ENCODE measurements around the gene OR2V2.
"Not testable (repeated sequence)": the region's sequence is repeated elsewhere in the genome, so short reads cannot be mapped to it uniquely, and the experiment has no call there.

Gene OR2V2, protein sequence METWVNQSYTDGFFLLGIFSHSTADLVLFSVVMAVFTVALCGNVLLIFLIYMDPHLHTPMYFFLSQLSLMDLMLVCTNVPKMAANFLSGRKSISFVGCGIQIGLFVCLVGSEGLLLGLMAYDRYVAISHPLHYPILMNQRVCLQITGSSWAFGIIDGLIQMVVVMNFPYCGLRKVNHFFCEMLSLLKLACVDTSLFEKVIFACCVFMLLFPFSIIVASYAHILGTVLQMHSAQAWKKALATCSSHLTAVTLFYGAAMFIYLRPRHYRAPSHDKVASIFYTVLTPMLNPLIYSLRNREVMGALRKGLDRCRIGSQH

GRCh38 chr5:181146927-181147636, at the start of gene OR2V2:
OR2V2 (plus strand) TSS chr5:181147586; CDS start chr5:181154943, 7,357 bp downstream.
- H3K4me3 Mint-ChIP-seq; H3K36me3 Mint-ChIP-seq (ENCODE audit: low read depth); H3K4me1 Mint-ChIP-seq (ENCODE audit: low read depth); H3K27ac Mint-ChIP-seq; H3K9me3 Mint-ChIP-seq: not testable (repeated sequence)
- peaks cover 16% of the 10 kb centered on the region for H3K27me3 Mint-ChIP-seq (ENCODE audit: low read depth)

DNA sequence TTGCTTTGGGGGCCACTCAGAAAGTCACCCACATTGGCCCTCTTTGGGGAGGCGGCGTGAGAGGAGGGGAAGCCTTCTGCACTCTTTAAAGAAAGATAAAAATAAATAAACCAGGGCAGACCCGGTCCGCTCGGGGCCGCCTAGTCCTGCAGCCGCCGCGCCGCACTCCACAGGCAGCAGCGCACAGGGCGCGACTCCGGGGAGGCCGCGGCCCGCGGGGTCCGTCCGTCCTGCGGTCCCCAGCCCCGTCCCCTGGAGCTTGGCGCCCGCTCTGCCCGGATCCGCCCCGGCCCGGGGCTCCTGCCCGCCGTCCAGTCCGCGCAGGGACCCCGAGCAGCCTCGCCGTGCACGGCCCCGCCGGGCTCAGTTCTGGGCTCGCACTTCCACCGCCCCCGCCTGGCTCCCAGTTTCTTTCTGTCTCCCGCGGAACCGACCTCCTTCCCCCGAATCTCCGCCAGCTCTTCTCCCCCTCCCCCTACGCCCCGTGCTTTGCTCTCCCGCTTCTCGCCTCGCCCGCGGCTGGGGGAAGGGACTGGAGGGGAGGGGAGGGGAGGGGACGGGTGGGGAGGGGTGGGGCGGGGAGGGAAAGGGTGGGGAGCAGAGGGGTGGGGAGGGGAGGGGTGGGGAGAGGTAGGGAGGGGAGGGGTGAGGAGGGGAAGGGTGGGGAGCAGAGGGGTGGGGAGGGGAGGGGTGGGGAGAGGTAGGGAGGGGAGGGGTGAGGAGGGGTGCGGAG, 49.5 kb upstream of the OR2V2 start:
- H3K4me1 Mint-ChIP-seq (ENCODE audit: low read depth); H3K4me3 Mint-ChIP-seq; H3K9me3 Mint-ChIP-seq; H3K27ac Mint-ChIP-seq; H3K36me3 Mint-ChIP-seq (ENCODE audit: low read depth): not testable (repeated sequence)
- peaks cover 18% of the 10 kb centered on the region for H3K27me3 Mint-ChIP-seq (ENCODE audit: low read depth)

DNA sequence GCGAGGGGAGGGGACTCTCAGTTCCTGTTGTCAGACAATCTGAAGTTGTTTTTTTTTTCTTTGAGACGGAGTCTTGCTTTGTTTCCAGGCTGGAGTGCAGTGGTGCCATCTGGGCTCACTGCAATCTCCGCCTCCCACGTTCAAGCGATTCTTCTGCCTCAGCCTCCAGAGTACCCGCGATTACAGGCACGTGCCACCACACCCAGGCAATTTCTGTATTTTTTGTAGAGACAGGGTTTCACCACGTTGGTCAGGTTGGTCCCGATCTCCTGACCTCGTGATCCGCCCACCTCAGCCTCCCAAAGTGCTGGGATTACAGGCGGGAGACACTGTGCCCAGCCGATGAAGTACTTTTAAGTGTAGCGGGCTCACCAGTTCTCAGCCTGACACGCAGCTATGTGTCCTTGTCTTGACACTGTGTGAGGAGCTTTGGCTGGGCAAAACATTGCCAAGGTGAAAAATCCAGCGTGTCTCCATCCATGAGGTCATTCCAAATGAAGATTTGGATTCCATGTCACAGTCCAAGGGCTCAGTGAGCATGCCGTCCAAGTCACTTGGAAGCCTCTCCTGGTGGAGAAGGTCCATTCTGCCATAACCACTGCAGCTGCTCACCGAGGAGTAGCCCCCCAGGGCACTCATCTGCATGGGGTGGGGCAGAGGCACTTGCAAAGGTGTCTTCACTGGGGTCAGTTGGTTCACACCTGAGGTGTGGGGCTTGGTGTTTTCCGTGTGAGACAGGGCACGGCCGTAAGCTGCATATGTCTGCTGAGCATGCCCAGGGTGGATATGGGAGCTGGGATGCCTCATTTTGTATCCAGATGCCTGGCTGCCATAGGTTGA, 48.4 kb upstream of the OR2V2 start:
- Mint-ChIP-seq H3K27ac (peak overlapping the region; percentile 31), H3K27me3 (ENCODE audit: low read depth) (peaks cover 19% of the 10 kb centered on the region), H3K36me3 (ENCODE audit: low read depth) (peaks cover under 1% of the 10 kb centered on the region), H3K4me1 (ENCODE audit: low read depth) (no peaks in the 10 kb centered on the region), H3K9me3 (no peaks in the 10 kb centered on the region), H3K4me3 (no peak overlapping the region)

DNA sequence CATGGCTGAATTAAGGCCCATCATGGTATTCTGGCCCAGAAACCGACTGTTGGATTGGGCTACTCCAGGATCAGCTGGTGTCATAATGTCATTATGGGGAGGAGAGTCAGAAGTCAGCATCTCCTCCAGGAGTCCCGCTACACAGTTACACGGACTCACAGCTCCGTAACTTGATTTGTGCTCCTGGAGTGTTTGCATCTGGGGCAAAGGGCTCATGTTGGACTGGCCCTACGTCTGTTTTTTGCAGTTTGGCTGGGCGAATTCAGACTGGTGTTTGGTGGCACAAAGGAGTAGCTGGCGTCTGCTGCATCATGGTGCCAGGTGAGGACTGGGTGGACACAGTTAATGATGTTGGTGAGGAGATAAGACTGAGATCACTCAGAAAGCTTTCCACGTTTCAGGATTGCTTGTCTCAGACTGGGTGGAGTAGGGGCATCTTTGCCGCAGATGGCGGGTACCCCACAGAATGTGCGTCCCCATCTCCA, 47.7 kb upstream of the OR2V2 start:
- H3K27me3 Mint-ChIP-seq (ENCODE audit: low read depth) = peaks cover 26% of the 10 kb centered on the region
- no peak overlapping the region for H3K4me3 Mint-ChIP-seq
- peak overlapping the region; percentile 57 for H3K27ac Mint-ChIP-seq
- no peaks in the 10 kb centered on the region for H3K9me3 Mint-ChIP-seq
- H3K4me1 Mint-ChIP-seq (ENCODE audit: low read depth) = peaks cover 3% of the 10 kb centered on the region
- H3K36me3 Mint-ChIP-seq (ENCODE audit: low read depth) = peaks cover 3% of the 10 kb centered on the region

DNA sequence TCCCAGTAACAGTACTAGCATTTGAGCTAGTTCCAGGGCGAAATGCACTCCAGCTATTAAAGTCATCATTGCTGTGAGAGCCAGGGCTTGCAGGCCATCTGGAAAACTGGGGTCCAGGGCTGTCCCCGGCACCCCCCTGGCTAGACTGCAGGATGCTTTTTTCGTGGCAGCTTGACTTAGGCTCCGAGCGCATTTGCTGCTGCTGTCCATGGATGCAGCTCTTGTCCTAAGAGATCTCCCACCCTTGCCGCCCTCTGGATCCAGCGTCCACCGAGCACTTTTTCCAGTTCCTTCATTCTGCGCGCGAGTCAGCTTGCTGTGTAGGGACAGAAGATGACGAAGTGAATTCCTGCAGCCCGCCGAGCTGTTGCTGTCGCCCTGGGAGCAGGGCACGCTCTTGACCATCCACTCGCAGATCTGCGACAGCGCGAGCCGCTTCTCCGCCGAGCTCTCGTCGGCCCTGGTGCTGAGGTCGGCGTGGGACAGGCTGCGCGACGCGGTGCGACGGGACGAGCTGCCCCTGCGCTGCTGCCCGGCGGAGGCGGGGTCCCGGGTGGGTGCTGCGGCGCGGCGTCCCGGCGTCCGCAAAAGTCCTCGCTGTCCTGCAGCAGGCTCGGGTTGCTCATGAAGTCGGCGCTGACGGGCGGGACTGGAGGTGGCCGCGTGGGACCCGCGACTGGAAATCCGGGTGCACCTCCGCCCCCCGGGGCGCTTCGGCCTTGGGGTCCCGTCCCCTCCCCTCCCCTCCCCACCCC, 47.1 kb upstream of the OR2V2 start:
- no peaks in the 10 kb centered on the region for H3K9me3 Mint-ChIP-seq
- H3K27me3 Mint-ChIP-seq (ENCODE audit: low read depth) = peaks cover 29% of the 10 kb centered on the region
- H3K4me1 Mint-ChIP-seq (ENCODE audit: low read depth) = peaks cover 3% of the 10 kb centered on the region
- no peak overlapping the region for H3K4me3 Mint-ChIP-seq
- H3K27ac Mint-ChIP-seq = peak overlapping the region; percentile 59
- H3K36me3 Mint-ChIP-seq (ENCODE audit: low read depth) = peaks cover 3% of the 10 kb centered on the region

DNA sequence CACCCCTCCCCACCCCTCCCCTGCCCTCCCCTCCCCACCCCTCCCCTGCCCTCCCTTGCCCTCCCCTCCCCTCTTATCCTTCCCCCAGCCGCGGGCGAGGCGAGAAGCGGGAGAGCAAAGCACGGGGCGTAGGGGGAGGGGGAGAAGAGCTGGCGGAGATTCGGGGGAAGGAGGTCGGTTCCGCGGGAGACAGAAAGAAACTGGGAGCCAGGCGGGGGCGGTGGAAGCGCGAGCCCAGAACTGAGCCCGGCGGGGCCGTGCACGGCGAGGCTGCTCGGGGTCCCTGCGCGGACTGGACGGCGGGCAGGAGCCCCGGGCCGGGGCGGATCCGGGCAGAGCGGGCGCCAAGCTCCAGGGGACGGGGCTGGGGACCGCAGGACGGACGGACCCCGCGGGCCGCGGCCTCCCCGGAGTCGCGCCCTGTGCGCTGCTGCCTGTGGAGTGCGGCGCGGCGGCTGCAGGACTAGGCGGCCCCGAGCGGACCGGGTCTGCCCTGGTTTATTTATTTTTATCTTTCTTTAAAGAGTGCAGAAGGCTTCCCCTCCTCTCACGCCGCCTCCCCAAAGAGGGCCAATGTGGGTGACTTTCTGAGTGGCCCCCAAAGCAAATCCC, 46.2 kb upstream of the OR2V2 start:
- not testable (repeated sequence) for H3K4me3 Mint-ChIP-seq; H3K4me1 Mint-ChIP-seq (ENCODE audit: low read depth); H3K9me3 Mint-ChIP-seq; H3K36me3 Mint-ChIP-seq (ENCODE audit: low read depth); H3K27ac Mint-ChIP-seq
- peaks cover 37% of the 10 kb centered on the region for H3K27me3 Mint-ChIP-seq (ENCODE audit: low read depth)

DNA sequence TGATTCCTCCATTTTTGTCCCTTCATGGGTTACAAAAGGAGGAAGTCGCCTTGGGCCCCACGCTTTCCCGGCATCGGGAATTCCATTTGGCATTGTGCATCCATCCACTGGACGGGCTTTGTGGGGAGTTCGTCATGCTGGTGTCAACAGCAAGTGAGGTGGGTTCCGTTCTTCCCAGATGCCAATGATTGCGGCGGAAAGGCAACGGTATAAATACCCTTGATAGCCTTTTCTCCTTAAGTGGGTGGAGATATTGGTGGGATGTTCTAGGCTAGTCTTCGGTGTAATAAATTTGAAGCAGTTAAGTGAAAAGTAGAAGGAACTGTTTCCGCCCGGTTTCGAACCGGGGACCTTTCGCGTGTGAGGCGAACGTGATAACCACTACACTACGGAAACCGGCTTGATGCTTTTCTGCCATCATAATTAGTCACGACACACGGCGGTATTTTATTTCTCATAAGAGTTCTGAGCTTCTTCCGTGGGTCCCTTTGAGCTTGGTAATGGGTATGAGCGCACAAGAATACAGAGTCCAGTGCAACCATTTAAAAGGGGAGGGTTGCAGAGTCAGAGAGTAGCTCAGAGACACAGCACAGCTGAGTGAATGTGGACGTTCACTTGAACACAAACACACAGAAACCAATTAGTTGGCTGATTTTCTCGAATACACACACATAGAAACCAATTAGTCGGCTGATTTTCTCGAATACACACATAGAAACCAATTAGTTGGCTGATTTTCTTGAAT, 45.3 kb upstream of the OR2V2 start:
- not testable (repeated sequence) for H3K4me3 Mint-ChIP-seq; H3K36me3 Mint-ChIP-seq (ENCODE audit: low read depth); H3K27ac Mint-ChIP-seq; H3K9me3 Mint-ChIP-seq; H3K4me1 Mint-ChIP-seq (ENCODE audit: low read depth)
- H3K27me3 Mint-ChIP-seq (ENCODE audit: low read depth) = peaks cover 43% of the 10 kb centered on the region

DNA sequence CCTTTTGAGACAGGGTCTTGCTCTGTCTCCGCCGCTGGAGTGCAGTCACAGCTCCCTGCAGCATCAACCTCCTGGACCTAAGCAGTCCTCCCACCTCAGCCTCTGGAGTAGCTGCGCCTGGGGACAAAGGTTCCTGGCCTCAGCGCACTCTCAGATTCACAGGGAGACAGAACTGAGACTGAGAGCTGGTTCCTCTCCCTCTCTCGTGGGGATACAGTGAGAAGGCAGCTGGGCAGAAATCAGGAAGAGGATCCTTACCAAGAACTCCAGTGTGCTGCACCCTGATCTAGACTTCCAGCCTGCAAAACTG, 43.2 kb upstream of the OR2V2 start:
- H3K4me3 Mint-ChIP-seq = peak overlapping the region; percentile 76
- not testable (repeated sequence) for H3K4me1 Mint-ChIP-seq (ENCODE audit: low read depth); H3K9me3 Mint-ChIP-seq; H3K36me3 Mint-ChIP-seq (ENCODE audit: low read depth)
- H3K27me3 Mint-ChIP-seq (ENCODE audit: low read depth) = peaks cover 41% of the 10 kb centered on the region
- peak overlapping the region; percentile 55 for H3K27ac Mint-ChIP-seq

DNA sequence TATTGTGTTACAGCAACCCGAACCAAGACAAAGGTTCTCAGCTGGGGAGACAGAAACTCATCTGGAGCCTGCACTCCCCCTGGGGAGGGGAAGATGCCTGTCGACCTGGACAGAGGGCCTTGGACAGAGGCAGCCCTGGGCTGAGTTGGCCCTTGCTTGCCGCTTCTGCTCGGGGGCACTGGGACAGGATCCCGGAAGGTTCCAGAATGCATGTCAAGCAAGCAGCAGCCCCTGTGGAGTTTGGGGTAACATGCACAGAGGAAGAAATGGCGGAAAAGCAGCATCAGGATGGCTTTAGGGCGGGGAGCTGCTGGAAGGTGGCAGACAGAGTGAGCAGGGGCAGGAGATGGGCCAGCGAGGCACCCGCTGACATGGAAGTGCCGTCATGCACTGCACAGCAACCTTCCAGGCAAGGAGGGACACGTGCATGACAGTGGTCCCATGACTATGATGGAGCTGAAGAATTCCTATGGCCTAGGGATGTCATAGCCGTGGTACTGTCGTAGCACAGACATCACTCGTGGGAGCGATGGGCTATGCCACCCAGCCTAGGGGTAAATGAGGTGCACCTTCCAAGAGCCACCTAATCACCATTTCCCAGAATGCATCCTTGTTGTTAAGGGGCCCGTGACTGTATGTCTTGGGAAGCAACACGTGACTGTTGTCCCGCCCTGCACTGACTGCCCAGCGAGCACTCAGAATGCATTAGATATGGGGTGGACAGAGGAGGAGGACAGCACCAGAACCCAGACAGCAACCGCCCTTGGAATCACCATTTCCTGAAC, 42.6 kb upstream of the OR2V2 start:
- peaks cover 36% of the 10 kb centered on the region for H3K27me3 Mint-ChIP-seq (ENCODE audit: low read depth)
- not testable (repeated sequence) for H3K9me3 Mint-ChIP-seq; H3K36me3 Mint-ChIP-seq (ENCODE audit: low read depth); H3K4me1 Mint-ChIP-seq (ENCODE audit: low read depth); H3K27ac Mint-ChIP-seq; H3K4me3 Mint-ChIP-seq

- peaks cover 32% of the 10 kb centered on the region for H3K27me3 Mint-ChIP-seq (ENCODE audit: low read depth)
- no peak overlapping the region for H3K27ac Mint-ChIP-seq
- H3K4me3 Mint-ChIP-seq = no peak overlapping the region
- peaks cover 3% of the 10 kb centered on the region for H3K4me1 Mint-ChIP-seq (ENCODE audit: low read depth)
- peaks cover 3% of the 10 kb centered on the region for H3K36me3 Mint-ChIP-seq (ENCODE audit: low read depth)
- no peaks in the 10 kb centered on the region for H3K9me3 Mint-ChIP-seq
Observed at GRCh38 chr5:181105391-181106025, 41.9 kb upstream of the OR2V2 start.

GRCh38 chr5:181107699-181108098, 39.7 kb upstream of the OR2V2 start:
- Mint-ChIP-seq H3K27me3 (ENCODE audit: low read depth) (peaks cover 40% of the 10 kb centered on the region), H3K4me1 (ENCODE audit: low read depth) (peaks cover 3% of the 10 kb centered on the region), H3K9me3 (no peaks in the 10 kb centered on the region)

GRCh38 chr5:181108578-181109165, 38.7 kb upstream of the OR2V2 start:
- Mint-ChIP-seq H3K36me3 (ENCODE audit: low read depth) (peaks cover 3% of the 10 kb centered on the region), H3K4me3 (no peak overlapping the region), H3K27me3 (ENCODE audit: low read depth) (peaks cover 40% of the 10 kb centered on the region)

More at GRCh38 chr5:181107699-181108098, 39.7 kb upstream of the OR2V2 start:
- Mint-ChIP-seq H3K27ac (no peak overlapping the region), H3K36me3 (ENCODE audit: low read depth) (peaks cover 3% of the 10 kb centered on the region), H3K4me3 (no peak overlapping the region)

More at GRCh38 chr5:181108578-181109165, 38.7 kb upstream of the OR2V2 start:
- H3K27ac Mint-ChIP-seq = no peak overlapping the region
- peaks cover 3% of the 10 kb centered on the region for H3K4me1 Mint-ChIP-seq (ENCODE audit: low read depth)
- no peaks in the 10 kb centered on the region for H3K9me3 Mint-ChIP-seq
